GM23338 (cell line): ENCODE measurements around the gene GRIA1. TPM values are rescaled to one million over a fixed set of nuclear protein-coding genes. Genes with fewer than 3 reads are reported as not detected.

Experiments used
- ATAC-seq: fragments of 200-7000 bp; cut with Tn5 transposase; 3 replicates; pipeline ENCODE4 v1.9.1; 2020
- DNase-seq: peaks from one replicate; pipeline ENCODE4 v3.0.0-alpha.2; 2015; ENCODE audit warnings: low spot score
- H2AFZ ChIP-seq: fragments of 200-600 bp; sonication (generic); 2 replicates; pipeline ENCODE4 v1.8.0; 2016; ENCODE audit warnings: antibody characterized with exemption, mild to moderate bottlenecking, moderate library complexity
- H3F3A ChIP-seq: fragments of 200-600 bp; sonication (generic); replicated peaks from 2 replicates; pipeline ENCODE4 v1.8.0; 2017; ENCODE audit warnings: antibody characterized with exemption, mixed run types, low read depth
- H3K27ac ChIP-seq: fragments of 200-600 bp; sonication (generic); 2 replicates; pipeline ENCODE4 v1.6.1; 2016; ENCODE audit warnings: low read depth
- H3K27me3 ChIP-seq: fragments of 200-600 bp; sonication (generic); 2 replicates; pipeline ENCODE4 v1.8.0; 2016; ENCODE audit warnings: mild to moderate bottlenecking, mixed run types, moderate library complexity; ENCODE audit not compliant: insufficient read depth
- H3K36me3 ChIP-seq: fragments of 200-600 bp; sonication (generic); 2 replicates; pipeline ENCODE4 v1.8.0; 2016; ENCODE audit warnings: mild to moderate bottlenecking; ENCODE audit not compliant: insufficient read depth
- H3K4me1 ChIP-seq: fragments of 200-600 bp; sonication (generic); 2 replicates; pipeline ENCODE4 v1.8.0; 2016; ENCODE audit warnings: mild to moderate bottlenecking, moderate library complexity; ENCODE audit not compliant: insufficient read depth
- H3K4me2 ChIP-seq: fragments of 200-600 bp; sonication (generic); 2 replicates; pipeline ENCODE4 v1.7.1; 2017; ENCODE audit warnings: mixed run types
- H3K4me3 ChIP-seq: fragments of 200-600 bp; sonication (generic); 2 replicates; pipeline ENCODE4 v1.6.1; 2016; ENCODE audit warnings: mixed run types
- H3K79me2 ChIP-seq: fragments of 200-600 bp; sonication (generic); replicated peaks from 2 replicates; pipeline ENCODE4 v1.8.0; 2017; ENCODE audit warnings: mild to moderate bottlenecking; ENCODE audit not compliant: insufficient read depth
- H3K9me2 ChIP-seq: fragments of 200-600 bp; sonication (generic); 2 replicates; pipeline ENCODE4 v1.8.0; 2017; ENCODE audit not compliant: insufficient read depth
- H4K20me1 ChIP-seq: fragments of 200-600 bp; sonication (generic); replicated peaks from 2 replicates; pipeline ENCODE4 v1.8.0; 2017; ENCODE audit warnings: mild to moderate bottlenecking; ENCODE audit not compliant: insufficient read depth
- H3K27ac Mint-ChIP-seq: 2 replicates; pipeline ENCODE4 v1.8.0; 2020; ENCODE audit warnings: inconsistent platforms, mild to moderate bottlenecking, moderate library complexity, mixed read lengths
- H3K27me3 Mint-ChIP-seq: 3 replicates; pipeline ENCODE4 v1.8.0; 2022; ENCODE audit warnings: low read depth, mild to moderate bottlenecking, moderate library complexity, mixed read lengths, inconsistent platforms; ENCODE audit not compliant: insufficient read depth, poor library complexity
- H3K36me3 Mint-ChIP-seq: 3 replicates; pipeline ENCODE4 v1.8.0; 2021; ENCODE audit warnings: low read depth, mild to moderate bottlenecking, inconsistent platforms, moderate library complexity, mixed read lengths
- H3K4me1 Mint-ChIP-seq: 3 replicates; pipeline ENCODE4 v1.8.0; 2020; ENCODE audit warnings: mild to moderate bottlenecking, inconsistent platforms, mixed read lengths
- H3K4me3 Mint-ChIP-seq: 3 replicates; pipeline ENCODE4 v1.8.0; 2021; ENCODE audit warnings: moderate library complexity, mild to moderate bottlenecking, inconsistent platforms, mixed read lengths
- H3K9me3 Mint-ChIP-seq: 3 replicates; pipeline ENCODE4 v1.8.0; 2020; ENCODE audit warnings: moderate library complexity, mild to moderate bottlenecking, inconsistent platforms, mixed read lengths
- CREB1 ChIP-seq: fragments of 250-450 bp; sonication (Bioruptor Pico); IDR thresholded peaks from 2 replicates; pipeline ENCODE4 v1.5.0; 2020; ENCODE audit warnings: low read depth, mild to moderate bottlenecking, moderate library complexity
- ETS1 ChIP-seq: IDR thresholded peaks from 2 replicates; pipeline ENCODE4 v1.6.1; 2016; ENCODE audit warnings: antibody characterized with exemption
- EZH2 ChIP-seq: fragments of 200-600 bp; sonication (generic); IDR thresholded peaks from one replicate; pipeline ENCODE4 v1.8.0; 2017; ENCODE audit warnings: antibody characterized with exemption, mild to moderate bottlenecking, low read depth; ENCODE audit not compliant: unreplicated experiment
- EZH2phosphoT487 ChIP-seq: fragments of 200-600 bp; sonication (generic); IDR thresholded peaks from one replicate; pipeline ENCODE4 v1.8.1; 2018; ENCODE audit warnings: antibody characterized with exemption; ENCODE audit not compliant: unreplicated experiment
- JUNB ChIP-seq: IDR thresholded peaks from one replicate; pipeline ENCODE4 v1.6.1; 2016; ENCODE audit warnings: antibody characterized with exemption; ENCODE audit not compliant: unreplicated experiment
- NANOG ChIP-seq: IDR thresholded peaks from 2 replicates; pipeline ENCODE4 v1.6.1; 2016; ENCODE audit warnings: antibody characterized with exemption, borderline replicate concordance
- POLR2AphosphoS5 ChIP-seq: IDR thresholded peaks from 2 replicates; pipeline ENCODE4 v1.6.1; 2016; ENCODE audit warnings: antibody characterized with exemption, low read depth
- ZNF114 ChIP-seq: fragments of 250-450 bp; sonication (Bioruptor Pico); IDR thresholded peaks from 2 replicates; pipeline ENCODE4 v1.5.0; 2020; ENCODE audit warnings: mild to moderate bottlenecking, moderate library complexity
- ZNF331 ChIP-seq: fragments of 250-450 bp; sonication (Bioruptor Pico); IDR thresholded peaks from 2 replicates; pipeline ENCODE4 v1.5.0; 2020; ENCODE audit warnings: low read depth, mild to moderate bottlenecking, moderate library complexity
- ZNF462 ChIP-seq: fragments of 250-450 bp; sonication (Bioruptor Pico); IDR thresholded peaks from 2 replicates; pipeline ENCODE4 v1.5.0; 2020; ENCODE audit warnings: mild to moderate bottlenecking, moderate library complexity
- polyA plus RNA-seq: library from polyadenylated mRNA; unstranded; fragments of >200 nt; fragmentation: Nextera tagmentation; extraction: Ambion mirVana; gene quantifications from 2 replicates; pipeline ENCODE4 v1.2.1, GENCODE V29; 2016
- total RNA-seq: library from RNA; depleted of rRNA; stranded (reverse); fragments of >200 nt; shearing (Covaris generic); gene quantifications from 2 replicates; pipeline ENCODE4 v1.2.3, GENCODE V29; 2014

The GRIA1 gene
- total and polyA plus RNA-seq, 2 experiments from 2014 or later, result 1.0 to 1.7 TPM

GRCh38 chr5:153658149-153658548 lies 167.7 kb downstream of the GRIA1 start:
- no peaks in the 10 kb centered on the region; the same call in 1 of the 2 replicates for H4K20me1 ChIP-seq
- 0 out of 2 replicates have a peak, but pooled peaks cover 3% of the 10 kb centered on the region for H3K4me1 ChIP-seq
- peak; percentile 41; the same call in 1 of the 3 replicates for ATAC-seq
- H3K4me3 ChIP-seq, result no peak overlapping the region
- H3K27me3 ChIP-seq, result no peaks in the 10 kb centered on the region
- H3K79me2 ChIP-seq, result no peaks in the 10 kb centered on the region
- no peaks in the 10 kb centered on the region for H3F3A ChIP-seq
- H3K4me1 Mint-ChIP-seq, result peaks cover 28% of the 10 kb centered on the region
- H2AFZ ChIP-seq, result no peak overlapping the region
- H3K27ac Mint-ChIP-seq, result no peak overlapping the region
- no peak for DNase-seq
- no peaks in the 10 kb centered on the region for H3K9me3 Mint-ChIP-seq
- no peaks in the 10 kb centered on the region for H3K36me3 Mint-ChIP-seq
- TF ChIP-seq NANOG (no peak), POLR2AphosphoS5 (no peak), EZH2 (no peak), ZNF114 (CRISPR knock-in tag) (no peak), ETS1 (no peak), ZNF331 (CRISPR knock-in tag) (no peak), CREB1 (no peak), ZNF462 (CRISPR knock-in tag) (no peak), EZH2phosphoT487 (no peak), JUNB (no peak)
- H3K36me3 ChIP-seq, result no peaks in the 10 kb centered on the region
- H3K4me3 Mint-ChIP-seq, result no peak overlapping the region
- no peak overlapping the region for H3K27ac ChIP-seq
- no peak overlapping the region for H3K4me2 ChIP-seq
- H3K27me3 Mint-ChIP-seq, result no peaks in the 10 kb centered on the region
- no peaks in the 10 kb centered on the region for H3K9me2 ChIP-seq
